Hematopoietic multipotent progenitor cell treated with erythropoietin and hydrocortisone succinate and interleukin-3 and kit ligand, for 15 days (in vitro differentiated cells): Measurements from ENCODE around the gene ROBO1.
A peak's percentile ranks its signal among the peaks of the same experiment; 100 is the strongest.
"Not testable (repeated sequence)": the region's sequence is repeated elsewhere in the genome, so short reads cannot be mapped to it uniquely, and the experiment has no call there.

Experiments
- DNase-seq: peaks from one replicate; pipeline ENCODE4 v3.0.0-alpha.2; 2015; ENCODE audit warnings: low spot score

The ROBO1 gene

DNA sequence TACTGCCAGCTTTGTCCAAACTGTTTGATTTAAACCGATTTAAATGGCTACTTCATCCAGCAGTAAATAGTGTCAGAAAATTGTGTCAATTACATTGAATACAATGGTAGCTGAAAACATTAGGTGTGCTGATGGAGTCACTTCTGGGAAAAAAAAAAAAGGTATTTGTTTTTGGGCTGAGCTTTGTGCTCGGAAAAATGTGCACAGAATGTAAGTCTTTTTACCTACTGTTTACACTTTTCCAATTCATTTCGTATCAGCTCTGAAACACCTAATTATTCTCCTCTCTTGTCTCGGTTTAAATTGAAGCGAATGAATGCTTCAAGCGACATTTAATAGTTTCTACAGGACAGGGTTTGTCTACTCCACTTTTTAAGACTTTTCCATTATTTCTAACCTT, 1078.4 kb downstream of the ROBO1 start:
- no peak for DNase-seq

DNA sequence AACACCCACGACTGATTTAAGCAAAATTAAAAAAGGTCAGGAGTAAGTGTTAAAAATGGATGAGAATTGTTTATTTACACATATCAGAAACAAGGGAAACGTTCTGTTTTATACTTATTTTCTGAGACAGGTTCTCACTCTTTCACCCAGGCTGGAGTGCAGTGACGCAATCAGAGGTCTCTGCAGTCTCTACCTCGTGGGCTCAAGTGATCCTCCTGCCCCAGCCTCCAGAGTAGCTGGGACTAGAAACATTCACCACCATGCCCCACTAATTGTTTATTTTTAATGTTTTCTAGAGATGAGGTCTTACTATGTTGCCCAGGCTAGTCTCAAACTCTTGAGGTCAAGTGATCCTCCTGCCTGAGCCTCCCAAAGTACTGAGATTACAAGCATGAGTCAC, 1080.3 kb downstream of the ROBO1 start:
- no peak for DNase-seq

DNA sequence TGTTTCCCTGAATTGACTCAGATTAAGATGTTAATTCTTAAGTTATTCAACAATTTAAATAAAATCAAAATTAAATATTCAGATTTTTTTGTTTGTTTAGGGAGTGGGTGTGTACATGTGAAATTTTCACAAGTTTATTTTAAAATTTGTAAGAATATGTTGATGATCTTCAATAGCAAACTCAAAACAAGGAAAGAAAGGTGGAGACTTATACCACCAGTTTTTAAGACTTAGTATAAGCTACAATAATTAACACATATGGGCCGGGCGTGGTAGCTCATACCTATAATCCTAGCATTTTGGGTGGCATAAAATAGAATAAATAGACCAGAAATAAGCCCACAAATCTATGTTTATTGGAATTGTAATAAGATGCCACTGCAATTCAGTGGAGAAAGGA, 1084.5 kb downstream of the ROBO1 start:
- no peak for DNase-seq

DNA sequence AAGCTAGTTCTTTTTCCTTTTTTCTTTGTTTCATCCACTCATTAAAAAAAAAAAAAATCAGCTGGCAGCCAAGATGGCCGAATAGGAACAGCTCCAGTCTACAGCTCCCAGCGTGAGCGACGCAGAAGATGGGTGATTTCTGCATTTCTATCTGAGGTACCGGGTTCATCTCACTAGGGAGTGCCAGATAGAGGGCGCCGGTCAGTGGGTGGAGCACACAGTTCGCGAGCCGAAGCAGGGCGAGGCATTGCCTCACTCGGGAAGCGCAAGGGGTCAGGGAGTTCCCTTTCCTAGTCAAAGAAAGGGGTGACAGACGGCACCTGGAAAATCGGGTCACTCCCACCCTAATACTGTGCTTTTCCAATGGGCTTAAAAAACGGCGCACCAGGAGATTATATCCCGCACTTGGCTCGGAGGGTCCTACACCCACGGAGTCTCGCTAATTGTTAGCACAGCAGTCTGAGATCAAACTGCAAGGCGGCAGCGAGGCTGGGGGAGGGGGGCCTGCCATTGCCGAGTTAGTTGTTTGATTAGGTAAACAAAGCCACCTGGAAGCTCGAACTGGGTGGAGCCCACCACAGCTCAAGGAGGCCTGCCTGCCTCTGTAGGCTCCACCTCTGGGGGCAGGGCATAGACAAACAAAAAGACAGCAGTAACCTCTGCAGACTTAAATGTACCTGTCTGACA, 1092.5 kb downstream of the ROBO1 start:
- not testable (repeated sequence) for DNase-seq

DNA sequence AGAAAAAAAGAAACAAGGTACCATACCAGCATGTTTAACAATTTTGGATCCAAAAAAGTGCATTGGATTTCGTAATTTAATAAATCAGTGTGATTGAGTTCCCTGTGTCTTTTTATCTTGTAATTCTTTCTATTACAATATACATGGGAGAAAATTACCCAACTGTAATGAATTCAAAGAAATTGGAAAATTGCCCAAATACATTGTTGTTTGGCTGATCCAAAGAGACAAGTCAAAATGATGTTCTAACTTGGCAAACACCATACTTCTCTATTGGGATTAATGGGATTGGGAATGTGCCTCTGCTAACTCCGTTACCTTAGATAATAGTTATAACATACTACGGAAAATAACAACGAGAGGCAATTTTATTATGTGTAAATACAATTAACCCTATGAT, 1097.1 kb downstream of the ROBO1 start:
- no peak for DNase-seq

DNA sequence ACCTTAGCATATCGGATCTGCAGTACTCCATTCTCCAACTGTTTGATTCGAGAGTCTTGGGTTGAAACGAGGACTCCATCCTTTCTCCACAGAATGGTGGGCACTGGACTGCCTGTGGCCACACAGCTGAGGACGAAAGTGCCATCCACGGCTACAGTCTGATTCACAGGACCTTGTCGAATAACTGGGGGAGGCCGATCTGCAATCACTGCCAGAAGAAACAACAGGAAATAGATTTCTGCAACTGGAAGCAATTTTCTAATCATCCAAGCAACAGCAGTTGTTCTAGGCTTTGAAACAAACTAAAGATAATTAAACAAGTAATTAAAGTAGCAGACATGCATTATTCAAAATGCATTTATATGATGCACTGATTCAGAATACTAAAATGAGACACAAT, 1097.7 kb downstream of the ROBO1 start:
- DNase-seq: no peak

DNA sequence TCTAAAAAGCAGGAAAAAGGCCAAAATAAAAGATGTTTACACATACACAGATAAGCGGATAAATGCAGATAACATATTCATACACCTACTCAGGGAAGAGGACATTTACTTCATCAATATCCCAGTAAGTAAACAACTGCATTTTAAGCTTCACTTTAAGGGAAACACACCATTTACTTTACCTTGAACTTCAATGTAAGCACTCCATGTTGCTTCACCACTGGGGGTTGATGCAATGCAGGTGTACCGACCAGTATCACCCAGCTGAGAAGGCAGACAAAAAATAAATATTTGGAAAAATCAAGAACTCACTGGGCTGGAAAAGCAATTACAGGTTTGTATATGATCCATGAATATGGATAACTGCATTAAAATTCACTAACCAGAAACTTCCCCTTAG, 1099.5 kb downstream of the ROBO1 start:
- no peak for DNase-seq

DNA sequence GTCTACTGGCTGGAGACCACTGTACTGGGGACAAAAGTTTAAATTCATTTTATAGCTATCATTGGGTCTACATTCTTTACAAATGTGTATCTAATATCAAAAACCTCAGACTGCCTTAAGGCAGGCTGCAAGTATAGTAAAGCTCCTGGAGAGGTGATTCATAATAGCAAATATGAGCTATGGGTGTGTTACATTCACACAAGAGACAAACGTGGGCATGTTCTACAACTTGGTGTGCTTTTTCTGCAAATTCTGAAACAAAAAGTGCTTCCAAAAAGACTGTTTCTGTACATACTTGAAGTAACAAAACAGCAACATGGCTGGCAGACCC, 1101.4 kb downstream of the ROBO1 start:
- DNase-seq: no peak

DNA sequence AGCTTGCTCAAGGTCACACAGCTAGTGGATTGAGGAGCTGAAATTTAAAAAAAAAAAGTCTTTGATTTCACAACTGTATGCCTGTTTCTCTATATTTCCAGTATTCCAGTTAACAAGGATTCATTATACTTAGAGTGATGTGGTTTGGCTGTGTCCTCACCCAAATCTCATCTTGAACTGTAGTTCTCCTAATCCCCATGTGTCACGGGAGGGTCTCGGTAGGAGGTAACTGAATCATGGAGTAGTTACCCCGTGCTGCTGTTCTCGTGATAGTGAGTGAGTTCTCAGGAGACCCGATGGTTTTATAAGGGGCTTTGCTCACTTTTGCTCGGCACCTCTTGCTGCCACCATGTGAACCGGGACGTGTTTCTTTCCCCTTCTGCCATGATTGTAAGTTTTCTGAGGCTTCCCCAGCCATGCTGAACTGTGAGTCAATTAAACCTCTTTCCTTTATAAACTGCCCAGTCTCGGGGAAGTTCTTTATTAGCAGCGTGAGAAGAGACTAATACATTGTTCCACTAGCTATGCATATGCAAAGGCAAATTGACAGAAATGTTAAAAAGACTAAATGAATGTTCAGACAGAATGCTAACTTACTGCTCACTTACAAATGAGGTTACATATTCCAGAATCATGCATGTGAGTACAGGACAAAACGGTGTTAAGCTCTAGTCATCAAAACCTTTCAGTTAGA, 1101.9 kb downstream of the ROBO1 start:
- DNase-seq: no peak

DNA sequence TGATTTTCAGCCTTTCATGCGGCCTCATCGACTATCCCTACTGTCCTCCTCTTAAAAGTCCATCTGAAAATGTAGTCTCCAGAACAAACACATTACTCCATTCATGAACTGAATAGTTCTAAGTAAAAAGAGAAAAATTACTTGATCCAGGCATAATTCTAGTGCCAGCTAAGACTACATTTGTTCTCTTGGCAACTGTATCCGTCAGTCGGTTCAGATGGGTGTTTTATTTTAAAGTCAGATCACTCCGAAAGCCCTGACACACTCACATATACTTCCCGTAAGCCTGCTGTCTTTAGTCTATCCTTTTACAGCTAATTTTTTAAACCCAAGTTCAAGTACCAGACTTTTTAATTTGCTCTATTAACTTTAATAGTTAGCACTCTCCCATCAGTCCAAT, 1102.7 kb downstream of the ROBO1 start:
- DNase-seq: no peak

DNA sequence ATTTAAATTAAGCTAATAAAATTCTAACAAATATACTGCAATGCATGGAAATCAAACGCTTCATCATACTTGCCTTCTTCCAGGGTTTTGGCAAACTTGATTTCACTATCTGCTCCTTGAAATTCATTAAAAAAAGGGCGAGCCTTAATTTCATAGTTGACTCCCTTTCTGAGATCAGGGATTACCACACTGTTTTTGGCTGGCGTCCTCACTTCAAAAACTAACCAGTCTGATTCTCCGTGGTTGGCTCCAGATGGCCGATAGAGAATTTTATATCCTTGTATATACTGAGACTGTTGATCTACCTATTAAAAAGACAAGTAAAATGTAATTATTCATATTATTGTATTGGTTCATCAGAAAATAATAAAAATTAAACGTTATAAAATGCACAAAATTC, 1106.8 kb downstream of the ROBO1 start:
- no peak for DNase-seq

DNA sequence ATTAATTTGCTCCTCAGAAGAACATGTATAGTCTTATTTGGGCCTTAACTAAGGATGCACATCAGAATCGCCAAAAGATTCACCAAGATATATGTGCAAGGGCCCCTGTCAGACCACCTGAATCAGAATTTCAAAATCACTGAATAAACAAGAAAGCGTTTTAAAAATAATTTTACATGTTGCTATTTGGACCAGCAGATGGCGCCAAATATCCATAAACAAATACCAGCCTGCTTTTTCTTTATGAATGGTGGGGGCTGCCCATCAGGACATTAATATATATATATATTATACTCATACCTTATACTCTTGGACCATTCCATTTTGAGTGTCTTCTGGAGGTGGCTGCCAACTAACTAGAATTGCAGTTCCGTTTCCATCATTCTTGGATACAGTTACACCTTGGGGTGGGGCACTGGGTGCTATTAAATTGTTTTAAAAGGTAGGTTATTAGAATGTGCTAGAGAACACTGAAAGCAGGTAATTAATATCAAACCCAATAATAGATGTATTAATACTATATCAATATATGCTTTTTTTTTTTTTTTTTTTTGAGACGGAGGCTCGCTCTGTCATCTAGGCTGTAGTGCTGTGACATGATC, 1108.3 kb downstream of the ROBO1 start:
- DNase-seq: peak; percentile 40

DNA sequence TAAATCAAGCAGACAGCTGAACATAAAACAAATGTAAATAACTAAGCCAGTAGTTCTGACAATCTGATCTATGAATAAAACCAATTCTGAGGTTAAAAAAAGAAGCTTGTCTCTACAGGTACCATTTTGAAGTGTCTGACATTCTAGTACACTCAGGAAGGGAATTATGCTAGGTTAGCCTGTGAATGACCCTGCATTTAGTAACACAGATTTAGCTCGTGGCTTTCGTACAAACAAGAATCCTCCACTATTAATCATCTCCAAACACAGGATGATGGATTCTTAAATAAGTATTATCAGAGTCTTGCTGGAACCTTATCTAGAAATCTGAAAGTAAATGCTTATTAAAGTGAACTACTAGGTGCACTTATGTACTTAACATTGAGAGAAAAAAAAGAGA, 1120.1 kb downstream of the ROBO1 start:
- DNase-seq: no peak

DNA sequence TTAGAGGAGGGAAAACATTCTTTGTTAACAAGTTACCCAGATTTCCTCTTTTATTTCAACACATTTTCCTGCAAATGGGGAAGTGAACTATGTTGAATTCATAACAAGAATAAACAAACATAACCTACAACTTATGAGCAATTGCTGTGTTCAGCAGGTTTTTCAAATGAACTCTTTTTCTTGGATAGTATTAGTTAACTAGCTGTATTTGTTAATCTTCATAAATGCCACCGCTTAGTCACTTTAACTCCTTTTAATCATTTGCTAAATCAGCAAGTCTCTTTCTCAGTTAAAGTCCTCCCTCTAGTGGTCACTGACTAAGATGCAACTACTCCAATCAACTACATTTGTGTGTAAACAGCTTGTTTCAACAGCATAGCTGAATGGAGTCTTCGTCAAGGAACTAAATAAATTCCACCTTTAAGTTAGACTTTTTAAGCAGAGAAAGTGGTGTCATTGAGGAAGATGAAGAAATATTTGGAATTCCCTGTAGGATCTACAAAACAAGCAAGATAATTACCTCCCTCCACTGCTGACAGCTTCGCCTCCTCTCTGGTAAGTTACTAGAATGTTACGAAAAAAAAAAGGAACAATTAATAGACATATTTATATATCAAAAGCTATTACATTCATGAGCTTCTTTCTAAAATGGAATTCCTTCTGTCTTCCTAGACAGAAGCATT, 1122.0 kb downstream of the ROBO1 start:
- DNase-seq: peak; percentile 63

DNA sequence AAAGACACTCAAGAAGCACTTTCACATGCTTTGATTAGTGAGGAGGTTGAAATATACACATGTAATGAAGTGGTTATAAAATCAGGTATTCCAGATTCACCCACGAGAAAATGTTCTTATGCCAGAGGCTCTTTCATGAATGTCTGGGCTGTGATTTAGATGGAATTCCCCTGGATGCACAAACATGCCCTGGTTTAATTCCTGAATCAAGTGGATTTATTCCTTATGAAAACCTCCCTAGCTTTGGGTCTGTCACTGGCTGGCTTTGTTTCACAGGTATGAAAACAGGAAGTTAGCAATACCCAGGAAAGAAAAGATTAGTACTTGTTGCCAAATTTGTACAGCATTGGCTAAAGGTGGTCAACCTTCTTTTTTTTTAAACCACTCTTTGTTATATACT, 1123.0 kb downstream of the ROBO1 start:
- no peak for DNase-seq

DNA sequence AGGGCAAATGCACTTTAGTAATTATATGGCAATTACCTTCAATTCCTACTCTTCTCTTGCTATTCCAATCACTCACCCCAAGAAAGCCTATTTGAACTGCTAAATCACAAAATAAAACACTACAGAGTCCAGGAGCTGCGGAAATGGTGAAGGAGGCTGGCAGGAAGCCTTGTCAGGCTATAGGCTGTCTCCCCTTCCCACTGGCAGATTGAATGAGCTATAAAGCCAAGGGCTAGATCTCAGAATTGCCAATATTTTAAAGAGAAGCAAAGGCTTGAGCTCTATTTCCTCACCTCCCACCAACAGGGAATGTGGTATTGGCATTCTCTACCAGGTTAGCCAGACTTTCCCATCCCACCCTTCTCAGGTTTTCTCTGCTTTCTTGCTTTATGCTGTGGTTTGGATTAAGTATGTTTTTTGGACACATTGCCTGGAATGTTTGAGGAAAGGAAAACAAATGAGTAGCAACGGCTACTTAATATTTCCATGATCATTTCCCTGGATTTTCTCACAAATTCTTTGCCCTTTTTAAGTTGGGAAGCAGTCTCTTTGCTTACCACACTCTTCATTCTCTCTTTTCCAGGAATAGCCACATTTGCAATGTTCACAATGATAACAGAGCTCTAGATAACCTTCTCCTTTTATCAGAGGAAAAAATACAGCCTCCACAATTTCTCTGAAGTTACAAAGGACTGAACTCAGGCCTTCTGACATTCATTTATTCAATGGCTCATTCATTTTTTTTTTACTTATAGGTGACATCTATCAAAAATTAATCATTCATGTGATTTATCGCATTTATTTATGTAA, 1125.4 kb downstream of the ROBO1 start:
- DNase-seq: no peak

DNA sequence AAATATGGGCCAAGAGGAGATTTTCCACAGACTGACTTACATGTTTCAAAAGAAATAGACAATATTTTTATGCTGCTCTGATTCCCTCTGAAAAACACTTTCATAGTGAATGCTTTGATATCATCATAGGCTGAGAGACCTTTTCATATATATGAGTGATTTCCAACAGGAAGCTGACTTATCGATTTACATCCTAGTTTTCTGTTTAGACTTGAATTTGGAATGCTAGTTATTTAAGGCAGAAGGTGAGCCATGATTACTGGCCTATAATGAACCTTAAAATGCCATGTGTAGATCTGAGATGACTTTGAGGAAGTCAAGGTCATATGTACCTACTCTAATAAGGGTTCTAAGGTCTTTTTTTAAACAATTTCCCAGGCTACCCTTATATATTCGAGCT, 1126.1 kb downstream of the ROBO1 start:
- no peak for DNase-seq

DNA sequence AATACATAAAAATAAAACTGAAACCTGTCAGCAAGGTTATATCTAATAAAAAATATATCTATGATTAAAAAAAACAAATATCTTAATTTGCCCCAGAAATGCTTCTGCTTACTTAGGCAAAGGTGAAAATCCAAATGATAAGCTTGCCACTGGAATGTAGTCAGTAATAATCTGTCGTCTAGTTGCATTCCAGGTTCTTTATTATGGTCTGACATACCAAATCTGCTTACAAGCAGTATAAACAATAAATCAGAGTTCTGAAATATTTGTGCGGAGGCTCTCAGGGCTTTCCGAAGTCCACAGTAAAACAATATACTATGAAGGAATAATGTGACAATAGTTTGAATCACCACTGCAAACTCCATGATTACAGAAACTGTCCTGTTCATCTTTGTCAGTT, 1133.5 kb downstream of the ROBO1 start:
- DNase-seq: no peak

DNA sequence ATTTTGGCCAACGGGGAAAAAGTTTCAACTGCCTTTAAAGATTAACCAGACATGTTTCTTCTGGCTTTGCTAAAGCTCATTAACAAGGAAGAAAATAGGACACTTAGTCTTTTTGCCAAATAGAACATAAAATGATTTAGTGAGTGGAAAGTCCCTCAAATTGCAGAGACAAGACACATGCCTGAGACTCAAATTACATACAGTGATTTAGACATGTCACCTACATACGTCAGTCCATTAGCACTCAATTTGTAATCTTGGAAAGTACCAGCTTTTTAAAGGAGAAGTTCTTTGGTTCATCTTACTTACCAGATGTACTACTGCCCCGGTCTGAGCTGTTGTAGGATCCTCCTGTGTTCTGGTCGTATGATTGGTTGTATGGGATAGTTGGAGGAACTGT, 1134.2 kb downstream of the ROBO1 start:
- DNase-seq: no peak

DNA sequence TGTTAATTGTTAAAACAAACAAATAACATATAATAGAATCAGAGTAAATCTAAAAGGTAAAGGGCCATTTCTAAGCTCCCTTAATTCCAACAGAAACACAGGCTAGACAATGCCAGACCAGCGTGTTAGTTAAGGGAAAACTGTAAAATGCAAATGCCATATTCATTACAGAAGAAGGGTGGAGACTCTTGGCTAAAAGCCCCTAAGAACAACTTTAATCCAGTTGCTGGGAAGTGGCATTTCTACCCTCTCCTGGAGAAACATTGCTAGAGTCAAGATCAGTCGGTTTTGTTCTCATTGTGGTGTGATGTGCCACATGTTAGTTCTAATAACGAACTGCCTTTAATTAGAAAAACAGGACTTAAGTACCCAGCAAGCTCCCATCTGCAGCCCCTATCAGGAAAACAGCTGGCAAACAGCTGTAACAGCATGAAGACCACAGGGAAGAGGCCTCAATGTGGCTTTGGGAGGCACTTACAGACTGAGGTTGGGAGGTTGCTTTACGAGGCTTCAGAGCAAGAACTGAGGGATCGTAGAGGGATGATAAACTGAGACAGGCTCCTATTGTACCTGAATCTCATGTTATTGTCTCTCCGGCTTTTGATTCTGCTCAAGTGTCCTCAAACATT, 1134.8 kb downstream of the ROBO1 start:
- DNase-seq: no peak

DNA sequence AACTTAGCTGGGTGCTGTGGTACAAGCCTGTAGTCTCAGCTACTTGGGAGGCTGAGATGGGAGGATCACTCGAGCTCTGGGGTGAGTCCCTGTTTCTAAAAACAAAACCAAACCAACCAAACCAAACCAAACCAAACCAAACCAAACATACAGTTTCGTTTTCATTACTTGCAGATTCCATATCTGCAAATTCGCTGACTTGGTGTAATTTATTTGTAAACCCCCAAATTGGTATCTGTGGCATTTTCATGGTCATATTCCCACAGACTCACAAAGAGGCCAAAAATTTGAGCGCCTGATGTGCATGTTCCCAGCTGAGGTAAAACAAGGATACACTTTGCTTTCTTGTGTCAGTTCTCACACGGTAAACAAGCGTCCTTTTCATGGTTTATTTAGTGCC, 1138.3 kb downstream of the ROBO1 start:
- no peak for DNase-seq
